GM23338 (cell line): ENCODE results near the gene CACNA1C. TPM values are rescaled to one million over a fixed set of nuclear protein-coding genes. Genes with fewer than 3 reads are reported as not detected.

Experiments
- ATAC-seq: fragments of 200-7000 bp; cut with Tn5 transposase; 3 replicates; pipeline ENCODE4 v1.9.1; 2020
- DNase-seq: peaks from one replicate; pipeline ENCODE4 v3.0.0-alpha.2; 2015; ENCODE audit warnings: low spot score
- H2AFZ ChIP-seq: fragments of 200-600 bp; sonication (generic); 2 replicates; pipeline ENCODE4 v1.8.0; 2016; ENCODE audit warnings: antibody characterized with exemption, mild to moderate bottlenecking, moderate library complexity
- H3F3A ChIP-seq: fragments of 200-600 bp; sonication (generic); replicated peaks from 2 replicates; pipeline ENCODE4 v1.8.0; 2017; ENCODE audit warnings: antibody characterized with exemption, mixed run types, low read depth
- H3K27ac ChIP-seq: fragments of 200-600 bp; sonication (generic); 2 replicates; pipeline ENCODE4 v1.6.1; 2016; ENCODE audit warnings: low read depth
- H3K27me3 ChIP-seq: fragments of 200-600 bp; sonication (generic); 2 replicates; pipeline ENCODE4 v1.8.0; 2016; ENCODE audit warnings: mild to moderate bottlenecking, mixed run types, moderate library complexity; ENCODE audit not compliant: insufficient read depth
- H3K36me3 ChIP-seq: fragments of 200-600 bp; sonication (generic); 2 replicates; pipeline ENCODE4 v1.8.0; 2016; ENCODE audit warnings: mild to moderate bottlenecking; ENCODE audit not compliant: insufficient read depth
- H3K4me1 ChIP-seq: fragments of 200-600 bp; sonication (generic); 2 replicates; pipeline ENCODE4 v1.8.0; 2016; ENCODE audit warnings: mild to moderate bottlenecking, moderate library complexity; ENCODE audit not compliant: insufficient read depth
- H3K4me2 ChIP-seq: fragments of 200-600 bp; sonication (generic); 2 replicates; pipeline ENCODE4 v1.7.1; 2017; ENCODE audit warnings: mixed run types
- H3K4me3 ChIP-seq: fragments of 200-600 bp; sonication (generic); 2 replicates; pipeline ENCODE4 v1.6.1; 2016; ENCODE audit warnings: mixed run types
- H3K79me2 ChIP-seq: fragments of 200-600 bp; sonication (generic); replicated peaks from 2 replicates; pipeline ENCODE4 v1.8.0; 2017; ENCODE audit warnings: mild to moderate bottlenecking; ENCODE audit not compliant: insufficient read depth
- H3K9me2 ChIP-seq: fragments of 200-600 bp; sonication (generic); 2 replicates; pipeline ENCODE4 v1.8.0; 2017; ENCODE audit not compliant: insufficient read depth
- H4K20me1 ChIP-seq: fragments of 200-600 bp; sonication (generic); replicated peaks from 2 replicates; pipeline ENCODE4 v1.8.0; 2017; ENCODE audit warnings: mild to moderate bottlenecking; ENCODE audit not compliant: insufficient read depth
- H3K27ac Mint-ChIP-seq: 2 replicates; pipeline ENCODE4 v1.8.0; 2020; ENCODE audit warnings: inconsistent platforms, mild to moderate bottlenecking, moderate library complexity, mixed read lengths
- H3K27me3 Mint-ChIP-seq: 3 replicates; pipeline ENCODE4 v1.8.0; 2022; ENCODE audit warnings: low read depth, mild to moderate bottlenecking, moderate library complexity, mixed read lengths, inconsistent platforms; ENCODE audit not compliant: insufficient read depth, poor library complexity
- H3K36me3 Mint-ChIP-seq: 3 replicates; pipeline ENCODE4 v1.8.0; 2021; ENCODE audit warnings: low read depth, mild to moderate bottlenecking, inconsistent platforms, moderate library complexity, mixed read lengths
- H3K4me1 Mint-ChIP-seq: 3 replicates; pipeline ENCODE4 v1.8.0; 2020; ENCODE audit warnings: mild to moderate bottlenecking, inconsistent platforms, mixed read lengths
- H3K4me3 Mint-ChIP-seq: 3 replicates; pipeline ENCODE4 v1.8.0; 2021; ENCODE audit warnings: moderate library complexity, mild to moderate bottlenecking, inconsistent platforms, mixed read lengths
- H3K9me3 Mint-ChIP-seq: 3 replicates; pipeline ENCODE4 v1.8.0; 2020; ENCODE audit warnings: moderate library complexity, mild to moderate bottlenecking, inconsistent platforms, mixed read lengths
- CREB1 ChIP-seq: fragments of 250-450 bp; sonication (Bioruptor Pico); IDR thresholded peaks from 2 replicates; pipeline ENCODE4 v1.5.0; 2020; ENCODE audit warnings: low read depth, mild to moderate bottlenecking, moderate library complexity
- JUNB ChIP-seq: IDR thresholded peaks from one replicate; pipeline ENCODE4 v1.6.1; 2016; ENCODE audit warnings: antibody characterized with exemption; ENCODE audit not compliant: unreplicated experiment
- POLR2AphosphoS5 ChIP-seq: IDR thresholded peaks from 2 replicates; pipeline ENCODE4 v1.6.1; 2016; ENCODE audit warnings: antibody characterized with exemption, low read depth
- REST ChIP-seq: IDR thresholded peaks from one replicate; pipeline ENCODE4 v1.6.1; 2018; ENCODE audit warnings: antibody characterized with exemption; ENCODE audit not compliant: unreplicated experiment
- ZNF114 ChIP-seq: fragments of 250-450 bp; sonication (Bioruptor Pico); IDR thresholded peaks from 2 replicates; pipeline ENCODE4 v1.5.0; 2020; ENCODE audit warnings: mild to moderate bottlenecking, moderate library complexity
- ZNF331 ChIP-seq: fragments of 250-450 bp; sonication (Bioruptor Pico); IDR thresholded peaks from 2 replicates; pipeline ENCODE4 v1.5.0; 2020; ENCODE audit warnings: low read depth, mild to moderate bottlenecking, moderate library complexity
- polyA plus RNA-seq: library from polyadenylated mRNA; unstranded; fragments of >200 nt; fragmentation: Nextera tagmentation; extraction: Ambion mirVana; gene quantifications from 2 replicates; pipeline ENCODE4 v1.2.1, GENCODE V29; 2016
- total RNA-seq: library from RNA; depleted of rRNA; stranded (reverse); fragments of >200 nt; shearing (Covaris generic); gene quantifications from 2 replicates; pipeline ENCODE4 v1.2.3, GENCODE V29; 2014
- TF ChIP-seq, protein P1 (sequence below), 2 experiments: fragments of 200-600 bp in 1 of 2; sonication (generic) in 1 of 2; conservative IDR thresholded peaks; 2 replicates each; pipeline versions ENCODE4 v1.5.1 to v1.6.1; 2016 to 2017; ENCODE audit warnings: antibody characterized with exemption in 2 of 2, low read depth in 2 of 2, mild to moderate bottlenecking in 2 of 2, moderate library complexity in 1 of 2
- TF ChIP-seq, protein P2 (sequence below): IDR thresholded peaks from 2 replicates; pipeline ENCODE4 v1.6.1; 2016; ENCODE audit warnings: antibody characterized with exemption

CACNA1C gene
- total and polyA plus RNA-seq, 2 experiments from 2014 or later: 0.78 to 2.1 TPM

DNA sequence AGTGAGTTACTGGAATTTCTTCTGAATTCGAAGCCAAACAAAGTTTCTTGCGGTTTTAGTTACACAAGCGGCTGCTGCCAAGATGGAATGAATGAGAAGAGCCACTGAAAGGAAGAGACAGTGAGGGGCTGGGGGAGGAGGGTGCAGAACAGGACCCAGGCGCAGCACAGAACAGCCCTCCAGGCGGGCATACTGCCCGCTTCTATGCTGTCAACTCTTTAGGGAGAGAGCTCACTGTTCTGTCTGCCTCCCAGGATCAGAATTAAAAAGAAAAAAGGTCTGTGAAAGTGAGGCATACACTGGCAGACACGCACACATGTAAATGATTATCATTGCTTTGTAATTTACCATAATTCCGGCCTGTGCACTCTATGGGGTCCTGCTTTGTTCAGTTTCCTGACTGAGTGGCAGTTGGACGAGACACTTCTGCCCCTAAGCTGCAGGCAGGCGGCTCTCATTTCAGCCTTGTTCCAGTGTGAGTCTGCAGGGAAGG lies 231.6 kb downstream of the CACNA1C start:
- Histone ChIP-seq H4K20me1 (no peaks in the 10 kb centered on the region), H3K27ac (no peak overlapping the region), H3K9me2 (no peaks in the 10 kb centered on the region), H3K79me2 (no peaks in the 10 kb centered on the region), H3K4me3 (no peak overlapping the region), H2AFZ (peak overlapping the region; percentile 89), H3K4me1 (peaks cover 15% of the 10 kb centered on the region), H3K27me3 (no peaks in the 10 kb centered on the region), H3K4me2 (no peak overlapping the region), H3K36me3 (no peaks in the 10 kb centered on the region), H3F3A (no peaks in the 10 kb centered on the region)
- TF ChIP-seq, protein P1, sequence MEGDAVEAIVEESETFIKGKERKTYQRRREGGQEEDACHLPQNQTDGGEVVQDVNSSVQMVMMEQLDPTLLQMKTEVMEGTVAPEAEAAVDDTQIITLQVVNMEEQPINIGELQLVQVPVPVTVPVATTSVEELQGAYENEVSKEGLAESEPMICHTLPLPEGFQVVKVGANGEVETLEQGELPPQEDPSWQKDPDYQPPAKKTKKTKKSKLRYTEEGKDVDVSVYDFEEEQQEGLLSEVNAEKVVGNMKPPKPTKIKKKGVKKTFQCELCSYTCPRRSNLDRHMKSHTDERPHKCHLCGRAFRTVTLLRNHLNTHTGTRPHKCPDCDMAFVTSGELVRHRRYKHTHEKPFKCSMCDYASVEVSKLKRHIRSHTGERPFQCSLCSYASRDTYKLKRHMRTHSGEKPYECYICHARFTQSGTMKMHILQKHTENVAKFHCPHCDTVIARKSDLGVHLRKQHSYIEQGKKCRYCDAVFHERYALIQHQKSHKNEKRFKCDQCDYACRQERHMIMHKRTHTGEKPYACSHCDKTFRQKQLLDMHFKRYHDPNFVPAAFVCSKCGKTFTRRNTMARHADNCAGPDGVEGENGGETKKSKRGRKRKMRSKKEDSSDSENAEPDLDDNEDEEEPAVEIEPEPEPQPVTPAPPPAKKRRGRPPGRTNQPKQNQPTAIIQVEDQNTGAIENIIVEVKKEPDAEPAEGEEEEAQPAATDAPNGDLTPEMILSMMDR (conservative IDR thresholded peaks at IDR 0.05; ENCODE audit: low read depth in 2 of 2): no peak
- TF ChIP-seq, protein P2, sequence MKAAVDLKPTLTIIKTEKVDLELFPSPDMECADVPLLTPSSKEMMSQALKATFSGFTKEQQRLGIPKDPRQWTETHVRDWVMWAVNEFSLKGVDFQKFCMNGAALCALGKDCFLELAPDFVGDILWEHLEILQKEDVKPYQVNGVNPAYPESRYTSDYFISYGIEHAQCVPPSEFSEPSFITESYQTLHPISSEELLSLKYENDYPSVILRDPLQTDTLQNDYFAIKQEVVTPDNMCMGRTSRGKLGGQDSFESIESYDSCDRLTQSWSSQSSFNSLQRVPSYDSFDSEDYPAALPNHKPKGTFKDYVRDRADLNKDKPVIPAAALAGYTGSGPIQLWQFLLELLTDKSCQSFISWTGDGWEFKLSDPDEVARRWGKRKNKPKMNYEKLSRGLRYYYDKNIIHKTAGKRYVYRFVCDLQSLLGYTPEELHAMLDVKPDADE: no peak
- TF ChIP-seq POLR2AphosphoS5 (no peak), CREB1 (CRISPR knock-in tag) (no peak), JUNB (no peak), ZNF114 (CRISPR knock-in tag) (no peak), REST (no peak), ZNF331 (no peak)
- peak; percentile 3; the same call in 1 of the 3 replicates for ATAC-seq
- no peaks in the 10 kb centered on the region for H3K36me3 Mint-ChIP-seq
- H3K27me3 Mint-ChIP-seq: peaks cover 7% of the 10 kb centered on the region
- H3K9me3 Mint-ChIP-seq: no peaks in the 10 kb centered on the region; the same call in 2 of the 3 replicates
- no peak for DNase-seq
- no peak overlapping the region for H3K4me3 Mint-ChIP-seq
- H3K27ac Mint-ChIP-seq: no peak overlapping the region
- H3K4me1 Mint-ChIP-seq: peaks cover 66% of the 10 kb centered on the region

DNA sequence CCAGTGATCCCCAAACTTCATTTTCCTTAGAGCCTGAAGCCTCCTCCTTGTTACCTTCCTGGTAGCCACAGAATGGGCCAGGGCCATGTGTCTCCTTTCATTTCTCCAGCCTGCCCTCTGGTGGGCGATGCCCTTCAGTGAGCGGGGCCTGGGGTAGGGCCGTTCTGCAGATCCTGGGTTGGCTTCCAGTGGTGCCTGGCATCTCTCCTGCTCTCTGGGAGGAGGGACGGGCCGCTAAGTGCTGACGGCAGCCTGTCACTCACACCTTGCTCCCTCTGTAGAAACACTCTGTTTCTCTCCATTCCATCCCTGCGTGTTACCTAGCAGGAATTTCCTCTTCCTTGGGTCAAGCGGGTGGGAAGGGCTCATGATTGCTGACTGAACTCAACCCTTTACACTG lies 232.1 kb downstream of the CACNA1C start:
- H3K4me3 Mint-ChIP-seq: no peak overlapping the region
- Histone ChIP-seq H3K27ac (no peak overlapping the region), H3K9me2 (no peaks in the 10 kb centered on the region), H3K36me3 (no peaks in the 10 kb centered on the region), H3K4me1 (peaks cover 19% of the 10 kb centered on the region), H3K79me2 (no peaks in the 10 kb centered on the region), H2AFZ (peak overlapping the region; percentile 89), H3K27me3 (no peaks in the 10 kb centered on the region), H3F3A (no peaks in the 10 kb centered on the region), H3K4me2 (no peak overlapping the region), H4K20me1 (no peaks in the 10 kb centered on the region), H3K4me3 (no peak overlapping the region)
- DNase-seq (peak; percentile 92), ATAC-seq (peak; percentile 91)
- H3K27ac Mint-ChIP-seq: no peak overlapping the region
- no peaks in the 10 kb centered on the region; the same call in 2 of the 3 replicates for H3K9me3 Mint-ChIP-seq
- H3K27me3 Mint-ChIP-seq: peaks cover 7% of the 10 kb centered on the region
- TF ChIP-seq, protein P1 (conservative IDR thresholded peaks at IDR 0.05; ENCODE audit: low read depth in 2 of 2): peak; percentile 79 to 88
- no peak for TF ChIP-seq ZNF114 (CRISPR knock-in tag)
- peaks cover 71% of the 10 kb centered on the region for H3K4me1 Mint-ChIP-seq
- no peaks in the 10 kb centered on the region for H3K36me3 Mint-ChIP-seq
